ENCODE data around the gene C1QL4.

The C1QL4 gene

GRCh38 chr12:49341777-49342065, 4.7 kb upstream of the C1QL4 start:
- H3K9me3 ChIP-seq (ENCODE audit: insufficient read depth, low read depth, low read length), result peaks cover 4% of the 10 kb centered on the region
- no peak overlapping the region for H2BK12ac ChIP-seq (ENCODE audit: low read length)
- H3K14ac ChIP-seq (ENCODE audit: low read length), result no peak overlapping the region
- H2BK5ac ChIP-seq (ENCODE audit: low read depth, low read length, poor library complexity), result no peak overlapping the region
- H3K79me2 ChIP-seq (ENCODE audit: control insufficient read depth, insufficient read depth, low read length, poor library complexity), result no peaks in the 10 kb centered on the region
- no peaks in the 10 kb centered on the region for H3K36me3 ChIP-seq (ENCODE audit: control insufficient read depth in 1 of 2, insufficient read depth in 2 of 2, low read length in 2 of 2)
- no peak overlapping the region for H3K9ac ChIP-seq (ENCODE audit: low read length)
- H2AK5ac ChIP-seq (ENCODE audit: low read length), result no peak overlapping the region
- H3K4me1 ChIP-seq (ENCODE audit: control insufficient read depth in 1 of 2, insufficient read depth in 2 of 2, low read length in 2 of 2), result peaks cover 14 to 20% of the 10 kb centered on the region in 2 experiments
- no peak overlapping the region for H4K91ac ChIP-seq (ENCODE audit: low read depth, low read length)
- no peak overlapping the region for H3K4ac ChIP-seq (ENCODE audit: low read depth, low read length)
- no peaks in the 10 kb centered on the region for H3K79me1 ChIP-seq (ENCODE audit: low read length)
- no peak overlapping the region for H4K12ac ChIP-seq (ENCODE audit: low read depth, low read length)
- no peak overlapping the region for H4K8ac ChIP-seq (ENCODE audit: low read depth, low read length)
- no peak overlapping the region for H3K27ac ChIP-seq (ENCODE audit: low read depth, low read length)
- peak overlapping the region; percentile 42 for H3K4me3 ChIP-seq (ENCODE audit: low read depth, low read length)
- H3K27me3 ChIP-seq (ENCODE audit: insufficient read depth, low read length), result peaks cover 86% of the 10 kb centered on the region
- H3K4me2 ChIP-seq (ENCODE audit: low read length), result peak overlapping the region; percentile 60
- H3K18ac ChIP-seq (ENCODE audit: low read length), result no peak overlapping the region
- H2BK120ac ChIP-seq (ENCODE audit: insufficient read depth, low read length, poor library complexity), result no peak overlapping the region
- H3K23ac ChIP-seq (ENCODE audit: low read length), result no peak overlapping the region
- H2AFZ ChIP-seq (ENCODE audit: insufficient read depth, low read length, poor library complexity), result no peak overlapping the region
- no CpG with 5 or more reads among the region's 21 CpGs for WGBS (ENCODE audit: extremely low coverage, insufficient coverage, insufficient read length)
- DNase-seq, result no peak

DNA sequence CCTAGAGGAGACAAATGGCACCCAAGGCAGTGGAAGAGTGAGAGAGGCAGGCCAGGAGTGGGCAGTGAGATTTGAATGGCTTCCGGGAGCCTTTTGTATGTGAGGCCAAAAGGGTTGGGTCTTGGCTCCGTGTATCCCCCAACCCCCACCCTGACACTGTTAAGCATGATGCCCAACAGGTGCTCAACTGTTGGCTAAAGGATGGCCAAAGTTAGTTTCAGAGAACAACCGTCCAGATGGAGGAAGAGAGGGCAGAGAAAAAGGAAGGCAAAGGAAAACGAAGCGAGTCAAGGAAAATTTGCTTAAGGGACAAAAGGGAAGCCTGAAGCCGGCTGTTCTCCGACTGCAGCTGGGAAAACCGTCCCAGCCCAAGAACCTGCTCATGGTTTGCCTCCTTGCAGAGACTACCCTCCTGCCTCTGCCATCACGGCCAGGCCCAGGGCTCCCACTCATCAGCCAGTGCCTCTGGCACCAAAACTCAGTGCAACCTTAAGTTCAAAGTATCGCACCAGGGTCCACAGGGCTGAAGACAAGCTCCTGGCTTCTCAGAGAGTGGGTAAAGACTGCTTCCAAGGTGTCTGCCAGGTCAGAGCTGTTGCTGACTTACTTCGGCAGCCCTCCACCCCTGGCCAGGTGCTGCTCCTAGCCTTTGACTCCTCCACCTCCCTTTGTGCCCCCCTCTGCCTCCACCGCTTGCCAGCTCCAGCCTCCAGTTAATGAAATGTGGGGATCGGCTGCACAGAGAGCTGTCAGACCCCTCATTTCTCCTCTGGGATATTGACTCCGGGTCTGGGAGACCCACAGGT, 4.2 kb upstream of the C1QL4 start:
- Histone ChIP-seq H3K14ac (ENCODE audit: low read length) (no peak overlapping the region), H3K4me2 (ENCODE audit: low read length) (no peak overlapping the region), H3K27ac (ENCODE audit: low read depth, low read length) (no peak overlapping the region), H3K18ac (ENCODE audit: low read length) (no peak overlapping the region), H2BK12ac (ENCODE audit: low read length) (no peak overlapping the region), H2BK5ac (ENCODE audit: low read depth, low read length, poor library complexity) (no peak overlapping the region), H3K4me1 (ENCODE audit: control insufficient read depth in 1 of 2, insufficient read depth in 2 of 2, low read length in 2 of 2) (peaks cover 15 to 24% of the 10 kb centered on the region in 2 experiments), H4K8ac (ENCODE audit: low read depth, low read length) (no peak overlapping the region), H3K4ac (ENCODE audit: low read depth, low read length) (no peak overlapping the region), H3K9ac (ENCODE audit: low read length) (no peak overlapping the region), H2AK5ac (ENCODE audit: low read length) (no peak overlapping the region), H3K4me3 (ENCODE audit: low read depth, low read length) (no peak overlapping the region), H4K91ac (ENCODE audit: low read depth, low read length) (no peak overlapping the region), H3K27me3 (ENCODE audit: insufficient read depth, low read length) (peaks cover 86% of the 10 kb centered on the region), H3K23ac (ENCODE audit: low read length) (no peak overlapping the region), H4K12ac (ENCODE audit: low read depth, low read length) (no peak overlapping the region), H3K9me3 (ENCODE audit: insufficient read depth, low read depth, low read length) (peaks cover 6% of the 10 kb centered on the region), H3K79me2 (ENCODE audit: control insufficient read depth, insufficient read depth, low read length, poor library complexity) (no peaks in the 10 kb centered on the region), H3K36me3 (ENCODE audit: control insufficient read depth in 1 of 2, insufficient read depth in 2 of 2, low read length in 2 of 2) (no peaks in the 10 kb centered on the region), H3K79me1 (ENCODE audit: low read length) (no peaks in the 10 kb centered on the region), H2BK120ac (ENCODE audit: insufficient read depth, low read length, poor library complexity) (no peak overlapping the region), H2AFZ (ENCODE audit: insufficient read depth, low read length, poor library complexity) (no peak overlapping the region)
- no CpG with 5 or more reads among the region's 14 CpGs for WGBS (ENCODE audit: extremely low coverage, insufficient coverage, insufficient read length)
- no peak for DNase-seq

DNA sequence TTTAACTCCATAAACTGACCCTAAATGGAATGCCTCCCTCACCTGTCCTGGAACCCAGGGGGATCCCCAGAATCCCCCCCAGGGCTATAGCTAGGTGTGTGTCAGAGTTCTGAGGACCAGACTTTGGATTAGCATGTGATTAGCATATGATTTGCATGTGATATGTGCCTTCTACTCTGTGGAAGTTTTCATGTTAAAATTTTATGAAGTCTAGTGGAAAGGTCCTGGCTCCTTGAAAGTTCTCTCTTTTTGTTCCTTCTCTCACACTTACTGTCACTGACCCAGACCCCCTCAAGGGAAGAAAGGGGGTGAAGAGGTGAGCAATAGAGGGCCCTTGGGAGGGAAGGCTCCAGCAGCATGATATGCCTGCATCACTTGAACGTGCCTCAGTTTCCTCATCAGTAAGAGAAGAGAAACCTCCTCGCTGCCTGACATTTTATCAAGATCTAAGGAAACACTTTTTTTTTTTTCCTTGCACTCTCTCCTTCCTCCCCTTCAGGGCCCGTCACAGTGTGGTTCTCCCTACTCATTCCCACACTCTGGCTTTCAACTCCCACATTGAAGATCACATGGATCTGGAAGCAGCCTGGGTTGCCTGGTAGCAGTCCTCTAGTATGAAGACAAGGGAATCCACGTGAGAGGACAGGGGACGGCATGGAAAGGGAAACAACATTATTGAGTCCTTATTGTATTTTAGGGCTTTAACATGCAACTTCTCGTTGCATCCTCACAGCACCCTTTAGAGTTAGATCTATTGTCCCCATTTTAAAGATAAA, 3.3 kb upstream of the C1QL4 start:
- Histone ChIP-seq H2AK5ac (ENCODE audit: low read length) (no peak overlapping the region), H3K79me1 (ENCODE audit: low read length) (no peaks in the 10 kb centered on the region), H3K4me3 (ENCODE audit: low read depth, low read length) (no peak overlapping the region), H4K8ac (ENCODE audit: low read depth, low read length) (no peak overlapping the region), H3K18ac (ENCODE audit: low read length) (no peak overlapping the region), H3K4me2 (ENCODE audit: low read length) (no peak overlapping the region), H4K12ac (ENCODE audit: low read depth, low read length) (no peak overlapping the region), H3K9ac (ENCODE audit: low read length) (no peak overlapping the region), H3K27ac (ENCODE audit: low read depth, low read length) (no peak overlapping the region), H2BK120ac (ENCODE audit: insufficient read depth, low read length, poor library complexity) (no peak overlapping the region), H2BK5ac (ENCODE audit: low read depth, low read length, poor library complexity) (no peak overlapping the region), H3K79me2 (ENCODE audit: control insufficient read depth, insufficient read depth, low read length, poor library complexity) (no peaks in the 10 kb centered on the region), H3K4ac (ENCODE audit: low read depth, low read length) (no peak overlapping the region), H3K36me3 (ENCODE audit: control insufficient read depth in 1 of 2, insufficient read depth in 2 of 2, low read length in 2 of 2) (no peaks in the 10 kb centered on the region), H3K27me3 (ENCODE audit: insufficient read depth, low read length) (peaks cover 87% of the 10 kb centered on the region), H3K9me3 (ENCODE audit: insufficient read depth, low read depth, low read length) (peaks cover 11% of the 10 kb centered on the region), H3K23ac (ENCODE audit: low read length) (no peak overlapping the region), H3K4me1 (ENCODE audit: control insufficient read depth in 1 of 2, insufficient read depth in 2 of 2, low read length in 2 of 2) (peaks cover 13 to 17% of the 10 kb centered on the region in 2 experiments), H2AFZ (ENCODE audit: insufficient read depth, low read length, poor library complexity) (no peak overlapping the region), H4K91ac (ENCODE audit: low read depth, low read length) (no peak overlapping the region), H3K14ac (ENCODE audit: low read length) (no peak overlapping the region), H2BK12ac (ENCODE audit: low read length) (no peak overlapping the region)
- DNase-seq, result no peak
- WGBS (ENCODE audit: extremely low coverage, insufficient coverage, insufficient read length), result no CpG with 5 or more reads among the region's 6 CpGs

DNA sequence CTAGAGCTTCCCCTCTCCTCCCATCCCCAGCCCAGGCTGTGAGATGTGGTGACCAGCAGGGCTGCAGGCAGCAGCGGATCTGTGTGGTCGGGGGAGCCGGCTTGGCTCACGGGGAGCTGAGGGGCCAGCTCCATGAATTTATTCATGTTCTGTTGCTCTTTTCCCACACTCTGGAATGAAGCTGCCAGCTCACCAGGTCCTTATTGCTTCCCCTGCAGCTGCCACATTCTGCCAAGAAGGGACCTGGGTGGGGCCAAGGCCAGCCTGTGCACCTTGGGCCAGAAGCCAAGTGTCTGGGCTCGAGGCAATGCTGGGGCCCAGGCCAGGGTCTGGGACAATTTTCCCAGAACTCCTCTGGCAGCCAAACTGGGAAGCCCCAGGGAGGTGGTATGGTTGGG, 2.5 kb upstream of the C1QL4 start:
- H3K14ac ChIP-seq (ENCODE audit: low read length), result no peak overlapping the region

More for the DNA sequence above, 2.5 kb upstream of the C1QL4 start:
- Histone ChIP-seq H3K18ac (ENCODE audit: low read length) (no peak overlapping the region), H4K8ac (ENCODE audit: low read depth, low read length) (no peak overlapping the region), H3K27ac (ENCODE audit: low read depth, low read length) (no peak overlapping the region), H3K4me3 (ENCODE audit: low read depth, low read length) (no peak overlapping the region), H2AFZ (ENCODE audit: insufficient read depth, low read length, poor library complexity) (no peak overlapping the region), H3K79me2 (ENCODE audit: control insufficient read depth, insufficient read depth, low read length, poor library complexity) (no peaks in the 10 kb centered on the region), H3K4me2 (ENCODE audit: low read length) (no peak overlapping the region), H4K91ac (ENCODE audit: low read depth, low read length) (no peak overlapping the region), H2BK5ac (ENCODE audit: low read depth, low read length, poor library complexity) (no peak overlapping the region), H3K4ac (ENCODE audit: low read depth, low read length) (no peak overlapping the region), H3K9me3 (ENCODE audit: insufficient read depth, low read depth, low read length) (peaks cover 11% of the 10 kb centered on the region), H3K9ac (ENCODE audit: low read length) (no peak overlapping the region), H3K79me1 (ENCODE audit: low read length) (no peaks in the 10 kb centered on the region), H2AK5ac (ENCODE audit: low read length) (no peak overlapping the region), H3K23ac (ENCODE audit: low read length) (no peak overlapping the region), H3K27me3 (ENCODE audit: insufficient read depth, low read length) (peaks cover 87% of the 10 kb centered on the region), H3K4me1 (ENCODE audit: control insufficient read depth in 1 of 2, insufficient read depth in 2 of 2, low read length in 2 of 2) (peaks cover 13 to 17% of the 10 kb centered on the region in 2 experiments), H4K12ac (ENCODE audit: low read depth, low read length) (no peak overlapping the region), H3K36me3 (ENCODE audit: control insufficient read depth in 1 of 2, insufficient read depth in 2 of 2, low read length in 2 of 2) (no peaks in the 10 kb centered on the region), H2BK12ac (ENCODE audit: low read length) (no peak overlapping the region), H2BK120ac (ENCODE audit: insufficient read depth, low read length, poor library complexity) (no peak overlapping the region)
- no peak for DNase-seq
- no CpG with 5 or more reads among the region's 5 CpGs for WGBS (ENCODE audit: extremely low coverage, insufficient coverage, insufficient read length)

All from trophoblast cell (in vitro differentiated cells and primary cell).